Peyer's patch (tissue), 4 donors: ENCODE data around the gene PAX1.

Experiments
- CTCF ChIP-seq, 6 experiments: fragments of 450-650 bp in 4 of 6; fragments of 200-600 bp in 2 of 6; sonication (generic) in 1 of 6; IDR thresholded peaks; one replicate each; pipeline ENCODE4 v1.5.1; 2017 to 2019; ENCODE audit warnings: antibody characterized with exemption in 6 of 6, mild to moderate bottlenecking in 3 of 6, moderate library complexity in 1 of 6
- POLR2A ChIP-seq, 2 donors: fragments of 450-650 bp; IDR thresholded peaks; one replicate each; pipeline ENCODE4 v1.5.1; 2017; ENCODE audit warnings: antibody characterized with exemption in 2 of 2, mild to moderate bottlenecking in 2 of 2, moderate library complexity in 2 of 2

DNA sequence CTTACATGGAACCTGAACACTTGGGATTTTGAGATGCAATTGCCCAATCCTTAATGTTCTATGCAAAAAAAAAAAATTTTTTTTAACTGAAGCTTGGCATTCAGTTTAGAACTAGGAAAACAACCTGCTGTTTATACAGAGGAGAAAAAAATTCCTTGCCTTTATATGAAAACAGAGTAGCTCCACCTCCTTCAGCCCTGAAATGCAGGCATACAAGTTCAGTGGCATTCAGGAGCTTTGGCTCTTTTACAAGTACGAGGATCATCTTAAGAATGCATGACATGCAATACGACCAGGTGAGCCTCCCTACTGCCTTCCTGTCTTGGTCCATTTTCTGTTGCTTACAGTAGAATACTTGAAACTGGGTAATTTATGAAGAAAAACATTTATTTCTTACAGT, 20.4 kb downstream of the PAX1 start:
- no peak for TF ChIP-seq POLR2A (IDR thresholded peaks at IDR 0.05)
- TF ChIP-seq CTCF (IDR thresholded peaks at IDR 0.05): no peak
